Thymus (tissue), 11 donors: Measurements from ENCODE around the gene RPS27. TPM values are rescaled to one million over a fixed set of nuclear protein-coding genes. Genes with fewer than 3 reads are reported as not detected.

Experiments
- DNase-seq, 9 donors: peaks; one replicate each; pipeline ENCODE4 v3.0.0-alpha.2; 2013; ENCODE audit warnings: low spot score in 9 of 9, low read depth in 6 of 9, missing footprints in 1 of 9
- H3K27ac ChIP-seq, 2 donors: one replicate each; pipeline ENCODE4 v1.5.1; 2013; ENCODE audit warnings: control low read depth in 1 of 2, low read depth in 1 of 2, low read length in 1 of 2, mild to moderate bottlenecking in 1 of 2, moderate library complexity in 1 of 2
- H3K27me3 ChIP-seq, 2 donors: one replicate each; pipeline ENCODE4 v1.5.1; 2013; ENCODE audit warnings: low read length in 1 of 2; ENCODE audit not compliant: control insufficient read depth in 2 of 2, insufficient read depth in 1 of 2
- H3K36me3 ChIP-seq, 2 donors: one replicate each; pipeline ENCODE4 v1.5.1; 2013; ENCODE audit warnings: low read length in 1 of 2, mild to moderate bottlenecking in 1 of 2, moderate library complexity in 1 of 2; ENCODE audit not compliant: control insufficient read depth in 2 of 2, insufficient read depth in 2 of 2
- H3K4me1 ChIP-seq, 2 donors: one replicate each; pipeline ENCODE4 v1.5.1; 2013; ENCODE audit warnings: low read length in 2 of 2; ENCODE audit not compliant: control insufficient read depth in 2 of 2, insufficient read depth in 2 of 2
- H3K4me3 ChIP-seq, 2 donors: one replicate each; pipeline ENCODE4 v1.5.1; 2013; ENCODE audit warnings: low read length in 2 of 2, control low read depth in 1 of 2, mild to moderate bottlenecking in 1 of 2
- H3K9me3 ChIP-seq, 2 donors: one replicate each; pipeline ENCODE4 v1.5.1; 2013; ENCODE audit warnings: low read length in 1 of 2, mild to moderate bottlenecking in 1 of 2; ENCODE audit not compliant: control insufficient read depth in 2 of 2, insufficient read depth in 1 of 2
- WGBS: extraction: QIAGEN DNeasy Blood & Tissue Kit; methylation state at CpG from one replicate; pipeline ENCODE4 v1.1.7; 2013; 5-methylcytosine and 5-hydroxymethylcytosine counted together
- polyA plus RNA-seq: library from polyadenylated mRNA; stranded (reverse); fragments of 200-250 nt; gene quantifications from one replicate; pipeline ENCODE4 v1.2.3, GENCODE V29; 2013
- total RNA-seq: library from RNA; stranded (reverse); fragments of 120-200 nt; gene quantifications from one replicate; pipeline ENCODE4 v1.2.4, GENCODE V29; 2013
- donor health status: healthy.

The RPS27 gene
- total and polyA plus RNA-seq, 2 donors: 10,992 to 16,610 TPM

GRCh38 chr1:153945131-153945794 lies 45.3 kb upstream of the RPS27 start:
- peak in 3 of 9 donors; percentile 70 to 87 (median 76) for DNase-seq
- Histone ChIP-seq H3K36me3 (peaks cover 57 to 67% of the 10 kb centered on the region in 2 donors), H3K4me1 (peaks cover 11 to 26% of the 10 kb centered on the region in 2 donors), H3K27ac (peak overlapping the region; percentile 87 to 89), H3K9me3 (no peaks in the 10 kb centered on the region), H3K27me3 (no peaks in the 10 kb centered on the region), H3K4me3 (peak overlapping the region; percentile 83 to 92)
- WGBS: 2% methylated on average over 12 of the region's 12 CpGs

GRCh38 chr1:153945795-153946621 lies 44.6 kb upstream of the RPS27 start:
- peaks cover 52 to 67% of the 10 kb centered on the region in 2 donors for H3K36me3 ChIP-seq
- peak overlapping the region; percentile 83 to 92 for H3K4me3 ChIP-seq
- H3K4me1 ChIP-seq: peaks cover 11 to 26% of the 10 kb centered on the region in 2 donors
- peak overlapping the region; percentile 87 to 89 for H3K27ac ChIP-seq
- H3K9me3 ChIP-seq: no peaks in the 10 kb centered on the region
- DNase-seq: peak in 3 of 9 donors; percentile 60 to 71 (median 60)
- under 1% methylated on average over 95 of the region's 95 CpGs for WGBS
- H3K27me3 ChIP-seq: no peaks in the 10 kb centered on the region

- WGBS: 10% methylated on average over 28 of the region's 28 CpGs
- Histone ChIP-seq H3K27ac (peak within 1 kb of the TSS; percentile 87 to 89), H3K4me3 (peak within 1 kb of the TSS; percentile 83 to 92), H3K36me3 (peaks cover 56 to 67% of the 10 kb centered on the region in 2 donors), H3K4me1 (peaks cover 11 to 26% of the 10 kb centered on the region in 2 donors), H3K9me3 (no peaks in the 10 kb centered on the region), H3K27me3 (no peaks in the 10 kb centered on the region)
- peak in 3 of 9 donors; percentile 72 to 80 (median 73) for DNase-seq
Observed at GRCh38 chr1:153946622-153947241, 43.8 kb upstream of the RPS27 start, which contains the start of gene DENND4B. TSS of gene DENND4B (minus strand) at chr1:153946718. CDS start at chr1:153944374, 2,344 bp downstream.

- H3K4me1 ChIP-seq: peaks cover under 1 to 18% of the 10 kb centered on the region in 2 donors
- H3K27me3 ChIP-seq: no peaks in the 10 kb centered on the region
- no peak for DNase-seq
- no peak overlapping the region for H3K27ac ChIP-seq
- no peak overlapping the region for H3K4me3 ChIP-seq
- 97% methylated on average over 11 of the region's 11 CpGs for WGBS
- H3K9me3 ChIP-seq: no peaks in the 10 kb centered on the region
- H3K36me3 ChIP-seq: peaks cover 65 to 76% of the 10 kb centered on the region in 2 donors
Observed at GRCh38 chr1:153951183-153951582, 39.4 kb upstream of the RPS27 start.

GRCh38 chr1:153951801-153952200 lies 38.8 kb upstream of the RPS27 start:
- H3K27me3 ChIP-seq: no peaks in the 10 kb centered on the region
- no peak for DNase-seq
- H3K4me3 ChIP-seq: no peak overlapping the region
- H3K36me3 ChIP-seq: peaks cover 65 to 76% of the 10 kb centered on the region in 2 donors
- H3K9me3 ChIP-seq: no peaks in the 10 kb centered on the region
- peaks cover 7 to 21% of the 10 kb centered on the region in 2 donors for H3K4me1 ChIP-seq
- WGBS: 96% methylated on average over 2 of the region's 2 CpGs
- no peak overlapping the region for H3K27ac ChIP-seq

- no peaks in the 10 kb centered on the region for H3K9me3 ChIP-seq
- H3K27ac ChIP-seq: no peak overlapping the region
- H3K4me3 ChIP-seq: no peak overlapping the region
- H3K27me3 ChIP-seq: no peaks in the 10 kb centered on the region
- peaks cover 46 to 58% of the 10 kb centered on the region in 2 donors for H3K36me3 ChIP-seq
- 95% methylated on average over 4 of the region's 4 CpGs for WGBS
- DNase-seq: no peak
- peaks cover 12 to 29% of the 10 kb centered on the region in 2 donors for H3K4me1 ChIP-seq
Observed at GRCh38 chr1:153953859-153954365, 36.6 kb upstream of the RPS27 start.

- 97% methylated on average over 10 of the region's 10 CpGs for WGBS
- Histone ChIP-seq H3K36me3 (peaks cover 38 to 53% of the 10 kb centered on the region in 2 donors), H3K27ac (no peak overlapping the region), H3K4me3 (no peak overlapping the region), H3K9me3 (no peaks in the 10 kb centered on the region), H3K27me3 (no peaks in the 10 kb centered on the region), H3K4me1 (peaks cover 12 to 32% of the 10 kb centered on the region in 2 donors)
- DNase-seq: no peak
Observed at GRCh38 chr1:153954826-153955225, 35.7 kb upstream of the RPS27 start.

GRCh38 chr1:153956997-153957715 lies 33.4 kb upstream of the RPS27 start:
- H3K4me3 ChIP-seq: peak overlapping the region; percentile 88 to 93
- DNase-seq: no peak
- H3K27me3 ChIP-seq: no peaks in the 10 kb centered on the region
- peaks cover 31 to 48% of the 10 kb centered on the region in 2 donors for H3K36me3 ChIP-seq
- peak overlapping the region; percentile 86 to 88 for H3K27ac ChIP-seq
- no peaks in the 10 kb centered on the region for H3K9me3 ChIP-seq
- peaks cover 16 to 41% of the 10 kb centered on the region in 2 donors for H3K4me1 ChIP-seq
- 36% methylated on average over 6 of the region's 6 CpGs for WGBS
